IgD-negative memory B cell (primary cell): ENCODE data around the gene GPR35. TPM values are rescaled to one million over a fixed set of nuclear protein-coding genes. Genes with fewer than 3 reads are reported as not detected.
"Not testable (repeated sequence)": the region's sequence is repeated elsewhere in the genome, so short reads cannot be mapped to it uniquely, and the experiment has no call there.

Experiments used
- H3K27ac Mint-ChIP-seq, 3 donors: one replicate each; pipeline ENCODE4 v1.8.0; 2020 to 2022; ENCODE audit warnings: mild to moderate bottlenecking in 3 of 3, mixed read lengths in 3 of 3, moderate library complexity in 1 of 3
- H3K27me3 Mint-ChIP-seq: one replicate; pipeline ENCODE4 v1.8.0; 2021; ENCODE audit warnings: mixed read lengths
- H3K36me3 Mint-ChIP-seq: one replicate; pipeline ENCODE4 v1.8.0; 2020; ENCODE audit warnings: mild to moderate bottlenecking, mixed read lengths
- H3K4me1 Mint-ChIP-seq, 3 donors: one replicate each; pipeline ENCODE4 v1.8.0; 2020 to 2022; ENCODE audit warnings: mixed read lengths in 3 of 3, mild to moderate bottlenecking in 1 of 3
- H3K4me3 Mint-ChIP-seq, 4 donors: one replicate each; pipeline ENCODE4 v1.8.0; 2020 to 2022; ENCODE audit warnings: mild to moderate bottlenecking in 4 of 4, mixed read lengths in 4 of 4, moderate library complexity in 3 of 4
- H3K9me3 Mint-ChIP-seq, 3 donors: one replicate each; pipeline ENCODE4 v1.8.0; 2020 to 2021; ENCODE audit warnings: mixed read lengths in 3 of 3, mild to moderate bottlenecking in 1 of 3
- polyA plus RNA-seq: library from polyadenylated mRNA; unstranded; fragments of 300-500 nt; fragmentation: Illumina TruSeq; gene quantifications from one replicate; pipeline ENCODE4 v1.2.3, GENCODE V29; 2021

Gene GPR35
- polyA plus RNA-seq, 1 donor from 2014 or later, result not detected

- Mint-ChIP-seq H3K27ac (no peak overlapping the region), H3K27me3 (no peaks in the 10 kb centered on the region), H3K4me1 (no peaks in the 10 kb centered on the region), H3K36me3 (peaks cover 1% of the 10 kb centered on the region), H3K9me3 (no peaks in the 10 kb centered on the region), H3K4me3 (no peak overlapping the region)
Measured at GRCh38 chr2:240603846-240604245, 21.4 kb upstream of the GPR35 start.

- Mint-ChIP-seq H3K4me1 (no peaks in the 10 kb centered on the region), H3K27ac (peak overlapping the region in 1 of 3 donors; percentile 53), H3K4me3 (no peak overlapping the region), H3K27me3 (no peaks in the 10 kb centered on the region), H3K36me3 (peaks cover 1% of the 10 kb centered on the region), H3K9me3 (no peaks in the 10 kb centered on the region)
Measured at GRCh38 chr2:240604291-240604938, 20.9 kb upstream of the GPR35 start.

GRCh38 chr2:240604939-240605716 is 20.2 kb upstream of the GPR35 start:
- Mint-ChIP-seq H3K27ac (peak overlapping the region in 1 of 3 donors; percentile 69), H3K36me3 (peaks cover 1% of the 10 kb centered on the region), H3K4me1 (no peaks in the 10 kb centered on the region), H3K4me3 (no peak overlapping the region), H3K9me3 (no peaks in the 10 kb centered on the region), H3K27me3 (no peaks in the 10 kb centered on the region)

GRCh38 chr2:240605867-240606743 is 19.2 kb upstream of the GPR35 start:
- H3K4me3 Mint-ChIP-seq, result no peak overlapping the region
- H3K9me3 Mint-ChIP-seq, result no peaks in the 10 kb centered on the region
- peak overlapping the region in 1 of 3 donors; percentile 69 for H3K27ac Mint-ChIP-seq
- no peaks in the 10 kb centered on the region for H3K27me3 Mint-ChIP-seq
- H3K4me1 Mint-ChIP-seq, result no peaks in the 10 kb centered on the region
- H3K36me3 Mint-ChIP-seq, result peaks cover 1% of the 10 kb centered on the region

- peaks cover 5% of the 10 kb centered on the region for H3K36me3 Mint-ChIP-seq
- H3K27ac Mint-ChIP-seq, result peak overlapping the region in 1 of 3 donors; percentile 54
- H3K9me3 Mint-ChIP-seq, result no peaks in the 10 kb centered on the region
- no peaks in the 10 kb centered on the region for H3K27me3 Mint-ChIP-seq
- H3K4me1 Mint-ChIP-seq, result peaks cover 0 to 8% (median 7%) of the 10 kb centered on the region in 3 donors
- peak overlapping the region in 1 of 4 donors; percentile 41 for H3K4me3 Mint-ChIP-seq
Measured at GRCh38 chr2:240611601-240612210, 13.6 kb upstream of the GPR35 start.

- H3K4me3 Mint-ChIP-seq, result no peak overlapping the region
- H3K9me3 Mint-ChIP-seq, result peaks cover 0 to 7% (median 0%) of the 10 kb centered on the region in 3 donors
- H3K27ac Mint-ChIP-seq, result no peak overlapping the region
- H3K27me3 Mint-ChIP-seq, result no peaks in the 10 kb centered on the region
- H3K36me3 Mint-ChIP-seq, result peaks cover 5% of the 10 kb centered on the region
- peaks cover 0 to 8% (median 7%) of the 10 kb centered on the region in 3 donors for H3K4me1 Mint-ChIP-seq
Measured at GRCh38 chr2:240613781-240614180, 11.5 kb upstream of the GPR35 start.

GRCh38 chr2:240614391-240614790 is 10.9 kb upstream of the GPR35 start:
- H3K4me3 Mint-ChIP-seq, result no peak overlapping the region
- H3K4me1 Mint-ChIP-seq, result peaks cover 0 to 8% (median 7%) of the 10 kb centered on the region in 3 donors
- peaks cover 5% of the 10 kb centered on the region for H3K36me3 Mint-ChIP-seq
- H3K9me3 Mint-ChIP-seq, result peaks cover 0 to 7% (median 0%) of the 10 kb centered on the region in 3 donors
- H3K27me3 Mint-ChIP-seq, result no peaks in the 10 kb centered on the region
- no peak overlapping the region for H3K27ac Mint-ChIP-seq

- Mint-ChIP-seq H3K9me3 (peaks cover 0 to 7% (median 0%) of the 10 kb centered on the region in 3 donors), H3K27ac (no peak overlapping the region), H3K27me3 (peaks cover 3% of the 10 kb centered on the region), H3K36me3 (peaks cover 5% of the 10 kb centered on the region), H3K4me3 (no peak overlapping the region), H3K4me1 (peaks cover 0 to 11% (median 7%) of the 10 kb centered on the region in 3 donors)
Measured at GRCh38 chr2:240615396-240615795, 9.9 kb upstream of the GPR35 start.

GRCh38 chr2:240615820-240616547 is 9.3 kb upstream of the GPR35 start:
- H3K4me3 Mint-ChIP-seq, result no peak overlapping the region
- H3K36me3 Mint-ChIP-seq, result peaks cover 5% of the 10 kb centered on the region
- H3K27ac Mint-ChIP-seq, result no peak overlapping the region
- H3K4me1 Mint-ChIP-seq, result peaks cover 0 to 15% (median 10%) of the 10 kb centered on the region in 3 donors
- peaks cover 3% of the 10 kb centered on the region for H3K27me3 Mint-ChIP-seq
- H3K9me3 Mint-ChIP-seq, result peaks cover 0 to 7% (median 0%) of the 10 kb centered on the region in 3 donors

DNA sequence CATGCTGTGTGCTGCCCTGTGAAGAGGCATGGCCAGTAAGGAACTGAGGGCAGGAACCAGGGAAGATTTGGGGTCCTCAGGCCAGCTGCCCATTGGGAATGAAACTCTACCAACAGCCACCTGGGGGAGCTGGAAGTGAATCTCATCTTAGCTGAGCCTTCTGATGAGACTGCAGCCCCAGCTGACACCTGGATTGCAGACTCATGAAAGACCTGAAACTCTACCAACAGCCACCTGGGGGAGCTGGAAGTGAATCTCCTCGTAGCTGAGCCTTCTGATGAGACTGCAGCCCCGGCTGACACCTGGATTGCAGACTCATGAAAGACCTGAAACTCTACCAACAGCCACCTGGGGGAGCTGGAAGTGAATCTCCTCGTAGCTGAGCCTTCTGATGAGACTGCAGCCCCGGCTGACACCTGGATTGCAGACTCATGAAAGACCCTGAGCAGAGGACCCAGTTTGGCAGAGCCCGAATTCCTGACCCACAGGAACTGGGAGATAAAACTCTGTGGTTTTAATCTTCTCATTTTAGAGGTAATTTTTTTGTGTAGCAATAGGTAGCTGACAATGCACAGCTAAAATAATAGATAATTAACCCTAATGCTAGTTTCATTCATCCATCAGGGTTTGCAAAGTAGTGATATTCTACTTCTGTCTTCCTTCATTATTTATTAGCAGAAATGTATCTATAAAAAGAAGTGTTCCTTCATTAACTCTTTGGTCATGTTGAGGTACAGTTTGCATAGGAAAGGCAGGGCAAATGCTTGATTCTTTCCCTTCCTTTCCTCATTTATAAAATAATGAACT is 8.2 kb upstream of the GPR35 start:
- H3K4me1 Mint-ChIP-seq, result peaks cover 5 to 13% (median 9%) of the 10 kb centered on the region in 3 donors
- H3K27ac Mint-ChIP-seq, H3K4me3 Mint-ChIP-seq, H3K36me3 Mint-ChIP-seq, H3K9me3 Mint-ChIP-seq: not testable (repeated sequence)
- peaks cover 10% of the 10 kb centered on the region for H3K27me3 Mint-ChIP-seq

DNA sequence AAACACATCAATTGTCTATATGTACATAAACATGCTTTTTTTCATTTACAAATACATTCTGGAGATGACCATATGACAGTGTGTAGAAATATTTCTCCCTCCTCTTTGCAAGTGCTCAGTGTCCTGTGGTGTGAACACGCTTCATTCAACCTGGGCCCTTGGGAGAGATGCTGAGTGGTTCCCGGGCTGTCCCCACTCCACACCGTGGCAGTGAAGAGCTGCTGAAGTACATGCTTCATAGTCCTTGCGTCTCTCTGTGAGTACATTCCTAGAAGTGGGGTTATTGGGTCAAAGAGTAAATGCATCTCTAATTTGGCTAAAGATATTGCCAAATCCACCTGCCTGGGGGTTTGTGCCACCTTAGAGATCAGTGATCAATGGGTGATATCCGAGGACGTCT is 6.5 kb upstream of the GPR35 start:
- H3K4me1 Mint-ChIP-seq, result peaks cover 9 to 16% (median 13%) of the 10 kb centered on the region in 3 donors
- peaks cover 1% of the 10 kb centered on the region for H3K36me3 Mint-ChIP-seq
- no peak overlapping the region for H3K4me3 Mint-ChIP-seq
- H3K27ac Mint-ChIP-seq, result no peak overlapping the region
- H3K27me3 Mint-ChIP-seq, result peaks cover 15% of the 10 kb centered on the region
- H3K9me3 Mint-ChIP-seq, result peaks cover 0 to 7% (median 0%) of the 10 kb centered on the region in 3 donors

DNA sequence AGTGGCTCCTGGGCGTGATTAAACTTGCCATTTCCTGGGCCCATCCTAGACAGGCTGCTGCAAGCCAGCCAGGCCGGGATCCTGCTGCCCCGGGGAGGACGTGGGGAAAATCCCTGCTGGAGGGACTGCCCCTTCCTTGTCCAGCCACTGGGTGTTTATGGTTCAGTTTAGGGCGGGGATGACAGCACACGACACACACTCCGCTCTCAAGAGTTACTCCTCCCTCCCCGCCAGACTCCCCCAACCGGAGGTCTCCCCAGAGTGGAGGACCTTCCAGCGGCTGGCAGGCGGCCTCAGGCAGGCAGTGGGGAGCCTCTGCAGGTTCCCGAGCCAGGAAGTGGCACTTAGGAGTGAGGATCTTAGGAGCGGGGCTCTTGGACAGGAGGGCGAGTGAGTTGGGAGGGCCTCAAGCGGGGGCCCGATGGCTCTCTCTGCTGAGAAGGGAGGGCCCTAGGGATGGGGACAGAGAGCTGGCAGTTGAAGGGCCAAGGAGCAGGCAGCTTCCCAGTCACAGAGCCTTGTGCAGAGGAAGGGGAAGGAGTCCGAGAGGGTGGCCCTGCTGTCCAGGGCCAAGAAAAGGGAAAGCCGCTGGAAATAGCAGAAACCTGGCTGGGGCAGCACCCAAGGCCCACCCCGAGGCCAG is 5.7 kb upstream of the GPR35 start:
- peaks cover 0 to 7% (median 0%) of the 10 kb centered on the region in 3 donors for H3K9me3 Mint-ChIP-seq
- H3K4me3 Mint-ChIP-seq, result no peak overlapping the region
- H3K27ac Mint-ChIP-seq, result no peak overlapping the region
- peaks cover 1% of the 10 kb centered on the region for H3K36me3 Mint-ChIP-seq
- peaks cover 15% of the 10 kb centered on the region for H3K27me3 Mint-ChIP-seq
- peaks cover 9 to 17% (median 13%) of the 10 kb centered on the region in 3 donors for H3K4me1 Mint-ChIP-seq

- H3K27me3 Mint-ChIP-seq, result peaks cover 17% of the 10 kb centered on the region
- peaks cover 0 to 7% (median 0%) of the 10 kb centered on the region in 3 donors for H3K9me3 Mint-ChIP-seq
- no peak overlapping the region for H3K27ac Mint-ChIP-seq
- H3K4me3 Mint-ChIP-seq, result peak overlapping the region in 1 of 4 donors; percentile 75
- H3K36me3 Mint-ChIP-seq, result peaks cover 1% of the 10 kb centered on the region
- H3K4me1 Mint-ChIP-seq, result peaks cover 9 to 23% (median 17%) of the 10 kb centered on the region in 3 donors
Measured at GRCh38 chr2:240620149-240620731, 5.0 kb upstream of the GPR35 start.
